HG02642 (cell line): ENCODE measurements around the gene SIPA1.

Source experiments
- ATAC-seq: cut with Tn5 transposase; IDR thresholded peaks from one replicate; pipeline ENCODE4 v1.9.1; 2021; ENCODE audit warnings: mild to moderate bottlenecking; ENCODE audit not compliant: unreplicated experiment, poor library complexity

The SIPA1 gene

DNA sequence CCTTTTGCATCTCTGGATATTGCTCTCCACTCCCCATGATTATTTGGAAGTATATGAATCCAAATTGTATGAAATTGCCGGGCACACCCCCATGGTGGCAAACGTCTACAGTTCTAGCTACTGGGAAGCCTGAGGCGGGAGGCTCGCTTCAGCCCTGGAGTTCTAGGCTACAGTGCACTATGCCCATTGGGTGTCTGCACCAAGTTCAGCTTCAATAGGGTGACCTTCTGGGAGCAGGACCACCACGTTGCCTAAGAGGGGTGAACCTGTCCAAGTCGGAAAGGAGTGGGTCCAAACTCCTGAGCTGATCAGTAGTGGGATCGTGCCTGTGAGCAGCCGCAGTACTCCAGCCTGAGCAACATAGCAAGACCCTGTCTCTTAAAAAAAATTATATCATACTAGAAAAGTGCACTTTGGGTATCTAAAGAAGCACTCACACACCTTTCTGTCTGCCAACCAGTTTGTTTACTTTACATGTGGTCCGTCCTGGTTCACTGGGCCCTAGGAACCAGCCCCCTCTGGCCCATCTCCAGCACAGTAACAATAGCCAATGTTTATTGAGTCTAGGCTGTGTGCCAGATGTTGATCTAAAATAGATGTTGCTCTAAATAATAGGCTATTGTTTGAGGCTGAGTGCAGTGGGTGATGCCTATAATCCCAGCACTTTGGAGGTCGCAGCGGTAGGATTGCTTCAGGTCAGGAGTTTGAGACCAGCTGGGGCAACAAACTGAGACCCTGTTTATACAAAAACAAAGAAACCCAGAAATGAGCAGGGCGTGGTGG, 57.7 kb downstream of the SIPA1 start:
- no peak for ATAC-seq

DNA sequence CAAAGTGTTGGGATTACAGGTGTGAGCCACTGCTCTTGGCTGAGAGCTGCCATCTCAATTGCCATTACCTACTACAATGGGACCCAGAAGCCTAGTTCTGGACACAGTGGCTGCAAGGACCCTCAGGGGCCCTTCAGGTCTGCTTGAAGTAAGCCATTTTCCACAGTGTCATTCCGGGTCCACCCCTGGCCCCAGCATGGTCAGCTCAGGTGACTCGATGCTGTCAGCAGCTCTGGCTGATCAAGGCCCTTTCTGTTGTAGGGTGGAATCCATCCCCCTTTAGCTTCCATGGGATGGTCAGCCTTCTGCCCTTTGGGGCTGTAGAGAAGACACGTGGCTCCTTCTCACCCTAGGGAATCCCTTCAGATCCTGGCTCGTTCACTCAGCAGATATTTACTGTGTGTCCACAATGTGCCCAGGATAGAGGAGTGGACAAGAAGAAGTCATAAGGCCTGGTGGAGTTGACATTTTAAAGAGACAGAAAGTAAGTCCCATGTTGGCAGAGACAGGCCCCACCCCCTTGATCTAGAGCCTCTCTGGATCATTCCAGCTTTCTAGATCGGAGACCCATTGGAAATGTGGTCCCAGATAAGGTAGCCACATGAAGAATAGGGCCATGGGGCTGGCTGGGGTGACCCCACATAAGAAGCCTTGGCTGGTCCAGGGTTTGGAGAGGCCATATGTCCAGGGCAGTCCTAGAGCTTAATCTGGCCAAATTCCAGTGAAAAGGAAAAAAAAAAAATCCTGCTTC, 59.1 kb downstream of the SIPA1 start:
- ATAC-seq, result no peak

GRCh38 chr11:65698205-65698604, 60.3 kb downstream of the SIPA1 start:
- ATAC-seq, result no peak

GRCh38 chr11:65699306-65699705, 61.4 kb downstream of the SIPA1 start:
- no peak for ATAC-seq

GRCh38 chr11:65700399-65700798, 62.5 kb downstream of the SIPA1 start:
- no peak for ATAC-seq
